Measurements from ENCODE around the gene RHOF.

DNA sequence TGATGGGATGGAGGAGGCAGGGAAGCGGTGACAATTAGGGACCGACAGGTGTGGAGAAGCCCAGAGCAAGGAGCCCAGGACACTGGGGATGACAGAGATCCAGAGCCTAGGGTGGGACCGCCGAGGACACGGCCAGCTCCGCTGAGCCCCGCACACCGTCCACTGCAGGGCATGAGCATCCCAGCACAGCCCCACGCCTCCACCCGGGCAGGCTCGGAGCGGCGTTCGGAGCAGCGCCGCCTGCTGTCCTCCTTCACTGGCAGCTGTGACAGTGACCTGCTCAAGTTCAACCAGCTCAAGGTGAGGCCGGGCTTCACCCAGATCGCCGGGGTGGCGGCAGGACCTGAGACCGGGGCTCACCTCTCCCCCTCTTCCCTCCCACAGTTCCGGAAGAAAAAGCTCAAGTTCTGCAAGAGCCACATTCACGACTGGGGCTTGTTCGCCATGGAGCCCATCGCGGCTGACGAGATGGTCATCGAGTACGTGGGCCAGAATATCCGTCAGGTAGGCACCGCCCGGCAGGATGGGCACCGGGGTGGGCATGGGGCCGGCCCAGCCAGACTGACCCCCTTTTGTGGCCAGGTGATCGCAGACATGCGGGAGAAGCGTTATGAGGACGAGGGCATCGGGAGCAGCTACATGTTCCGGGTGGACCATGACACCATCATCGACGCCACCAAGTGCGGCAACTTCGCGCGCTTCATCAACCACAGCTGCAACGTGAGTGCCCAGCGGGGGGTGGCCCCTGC is 34.0 kb upstream of the RHOF start:
- TF ChIP-seq, protein P1, sequence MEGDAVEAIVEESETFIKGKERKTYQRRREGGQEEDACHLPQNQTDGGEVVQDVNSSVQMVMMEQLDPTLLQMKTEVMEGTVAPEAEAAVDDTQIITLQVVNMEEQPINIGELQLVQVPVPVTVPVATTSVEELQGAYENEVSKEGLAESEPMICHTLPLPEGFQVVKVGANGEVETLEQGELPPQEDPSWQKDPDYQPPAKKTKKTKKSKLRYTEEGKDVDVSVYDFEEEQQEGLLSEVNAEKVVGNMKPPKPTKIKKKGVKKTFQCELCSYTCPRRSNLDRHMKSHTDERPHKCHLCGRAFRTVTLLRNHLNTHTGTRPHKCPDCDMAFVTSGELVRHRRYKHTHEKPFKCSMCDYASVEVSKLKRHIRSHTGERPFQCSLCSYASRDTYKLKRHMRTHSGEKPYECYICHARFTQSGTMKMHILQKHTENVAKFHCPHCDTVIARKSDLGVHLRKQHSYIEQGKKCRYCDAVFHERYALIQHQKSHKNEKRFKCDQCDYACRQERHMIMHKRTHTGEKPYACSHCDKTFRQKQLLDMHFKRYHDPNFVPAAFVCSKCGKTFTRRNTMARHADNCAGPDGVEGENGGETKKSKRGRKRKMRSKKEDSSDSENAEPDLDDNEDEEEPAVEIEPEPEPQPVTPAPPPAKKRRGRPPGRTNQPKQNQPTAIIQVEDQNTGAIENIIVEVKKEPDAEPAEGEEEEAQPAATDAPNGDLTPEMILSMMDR (IDR thresholded peaks at IDR 0.05; ENCODE audit: low read depth, low read length, missing input control) = no peak
- TF ChIP-seq, protein P2, sequence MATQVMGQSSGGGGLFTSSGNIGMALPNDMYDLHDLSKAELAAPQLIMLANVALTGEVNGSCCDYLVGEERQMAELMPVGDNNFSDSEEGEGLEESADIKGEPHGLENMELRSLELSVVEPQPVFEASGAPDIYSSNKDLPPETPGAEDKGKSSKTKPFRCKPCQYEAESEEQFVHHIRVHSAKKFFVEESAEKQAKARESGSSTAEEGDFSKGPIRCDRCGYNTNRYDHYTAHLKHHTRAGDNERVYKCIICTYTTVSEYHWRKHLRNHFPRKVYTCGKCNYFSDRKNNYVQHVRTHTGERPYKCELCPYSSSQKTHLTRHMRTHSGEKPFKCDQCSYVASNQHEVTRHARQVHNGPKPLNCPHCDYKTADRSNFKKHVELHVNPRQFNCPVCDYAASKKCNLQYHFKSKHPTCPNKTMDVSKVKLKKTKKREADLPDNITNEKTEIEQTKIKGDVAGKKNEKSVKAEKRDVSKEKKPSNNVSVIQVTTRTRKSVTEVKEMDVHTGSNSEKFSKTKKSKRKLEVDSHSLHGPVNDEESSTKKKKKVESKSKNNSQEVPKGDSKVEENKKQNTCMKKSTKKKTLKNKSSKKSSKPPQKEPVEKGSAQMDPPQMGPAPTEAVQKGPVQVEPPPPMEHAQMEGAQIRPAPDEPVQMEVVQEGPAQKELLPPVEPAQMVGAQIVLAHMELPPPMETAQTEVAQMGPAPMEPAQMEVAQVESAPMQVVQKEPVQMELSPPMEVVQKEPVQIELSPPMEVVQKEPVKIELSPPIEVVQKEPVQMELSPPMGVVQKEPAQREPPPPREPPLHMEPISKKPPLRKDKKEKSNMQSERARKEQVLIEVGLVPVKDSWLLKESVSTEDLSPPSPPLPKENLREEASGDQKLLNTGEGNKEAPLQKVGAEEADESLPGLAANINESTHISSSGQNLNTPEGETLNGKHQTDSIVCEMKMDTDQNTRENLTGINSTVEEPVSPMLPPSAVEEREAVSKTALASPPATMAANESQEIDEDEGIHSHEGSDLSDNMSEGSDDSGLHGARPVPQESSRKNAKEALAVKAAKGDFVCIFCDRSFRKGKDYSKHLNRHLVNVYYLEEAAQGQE (IDR thresholded peaks at IDR 0.05) = no peak
- no peak for TF ChIP-seq YY1 (IDR thresholded peaks at IDR 0.05)
- no peak for TF ChIP-seq NR2F2 (IDR thresholded peaks at IDR 0.05)
- TF ChIP-seq TAF1 (conservative IDR thresholded peaks at IDR 0.05) = no peak
- TF ChIP-seq, protein P3, sequence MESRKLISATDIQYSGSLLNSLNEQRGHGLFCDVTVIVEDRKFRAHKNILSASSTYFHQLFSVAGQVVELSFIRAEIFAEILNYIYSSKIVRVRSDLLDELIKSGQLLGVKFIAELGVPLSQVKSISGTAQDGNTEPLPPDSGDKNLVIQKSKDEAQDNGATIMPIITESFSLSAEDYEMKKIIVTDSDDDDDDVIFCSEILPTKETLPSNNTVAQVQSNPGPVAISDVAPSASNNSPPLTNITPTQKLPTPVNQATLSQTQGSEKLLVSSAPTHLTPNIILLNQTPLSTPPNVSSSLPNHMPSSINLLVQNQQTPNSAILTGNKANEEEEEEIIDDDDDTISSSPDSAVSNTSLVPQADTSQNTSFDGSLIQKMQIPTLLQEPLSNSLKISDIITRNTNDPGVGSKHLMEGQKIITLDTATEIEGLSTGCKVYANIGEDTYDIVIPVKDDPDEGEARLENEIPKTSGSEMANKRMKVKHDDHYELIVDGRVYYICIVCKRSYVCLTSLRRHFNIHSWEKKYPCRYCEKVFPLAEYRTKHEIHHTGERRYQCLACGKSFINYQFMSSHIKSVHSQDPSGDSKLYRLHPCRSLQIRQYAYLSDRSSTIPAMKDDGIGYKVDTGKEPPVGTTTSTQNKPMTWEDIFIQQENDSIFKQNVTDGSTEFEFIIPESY (IDR thresholded peaks at IDR 0.05) = no peak
- no peak for TF ChIP-seq EGR1 (IDR thresholded peaks at IDR 0.05; ENCODE audit: low read depth in 2 of 2)
- TF ChIP-seq RAD21 (IDR thresholded peaks at IDR 0.05) = no peak
- TF ChIP-seq, protein P4, sequence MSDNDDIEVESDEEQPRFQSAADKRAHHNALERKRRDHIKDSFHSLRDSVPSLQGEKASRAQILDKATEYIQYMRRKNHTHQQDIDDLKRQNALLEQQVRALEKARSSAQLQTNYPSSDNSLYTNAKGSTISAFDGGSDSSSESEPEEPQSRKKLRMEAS (IDR thresholded peaks at IDR 0.05) = no peak
- TF ChIP-seq JUND (IDR thresholded peaks at IDR 0.05) = no peak
- no peak for TF ChIP-seq FOXA2 (IDR thresholded peaks at IDR 0.05)
- no peak for TF ChIP-seq GABPA (IDR thresholded peaks at IDR 0.05 in 1 of 2, conservative IDR thresholded peaks at IDR 0.05 in 1 of 2)
